ENCODE results near the gene LCN15.

- TF ChIP-seq, protein P1, sequence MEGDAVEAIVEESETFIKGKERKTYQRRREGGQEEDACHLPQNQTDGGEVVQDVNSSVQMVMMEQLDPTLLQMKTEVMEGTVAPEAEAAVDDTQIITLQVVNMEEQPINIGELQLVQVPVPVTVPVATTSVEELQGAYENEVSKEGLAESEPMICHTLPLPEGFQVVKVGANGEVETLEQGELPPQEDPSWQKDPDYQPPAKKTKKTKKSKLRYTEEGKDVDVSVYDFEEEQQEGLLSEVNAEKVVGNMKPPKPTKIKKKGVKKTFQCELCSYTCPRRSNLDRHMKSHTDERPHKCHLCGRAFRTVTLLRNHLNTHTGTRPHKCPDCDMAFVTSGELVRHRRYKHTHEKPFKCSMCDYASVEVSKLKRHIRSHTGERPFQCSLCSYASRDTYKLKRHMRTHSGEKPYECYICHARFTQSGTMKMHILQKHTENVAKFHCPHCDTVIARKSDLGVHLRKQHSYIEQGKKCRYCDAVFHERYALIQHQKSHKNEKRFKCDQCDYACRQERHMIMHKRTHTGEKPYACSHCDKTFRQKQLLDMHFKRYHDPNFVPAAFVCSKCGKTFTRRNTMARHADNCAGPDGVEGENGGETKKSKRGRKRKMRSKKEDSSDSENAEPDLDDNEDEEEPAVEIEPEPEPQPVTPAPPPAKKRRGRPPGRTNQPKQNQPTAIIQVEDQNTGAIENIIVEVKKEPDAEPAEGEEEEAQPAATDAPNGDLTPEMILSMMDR (IDR thresholded peaks at IDR 0.05; ENCODE audit: poor library complexity, severe bottlenecking), result no peak
- TF ChIP-seq EZH2 (IDR thresholded peaks at IDR 0.05; ENCODE audit: borderline replicate concordance, insufficient read depth, low read length, poor library complexity, severe bottlenecking) (no peak), SMC3 (conservative IDR thresholded peaks at IDR 0.05; ENCODE audit: poor library complexity) (no peak), EP300 (conservative IDR thresholded peaks at IDR 0.05; ENCODE audit: poor library complexity, severe bottlenecking) (no peak), POLR2AphosphoS5 (IDR thresholded peaks at IDR 0.05) (no peak), REST (IDR thresholded peaks at IDR 0.05; ENCODE audit: borderline replicate concordance) (no peak), MXI1 (conservative IDR thresholded peaks at IDR 0.05; ENCODE audit: poor library complexity, severe bottlenecking) (no peak)
Measured at GRCh38 chr9:136803551-136804508, 39.5 kb upstream of the LCN15 start.
